HuH-7.5 (cell line): ENCODE results near the gene DELE1.

Experiments
- DNase-seq: peaks from one replicate; pipeline ENCODE4 v3.0.0; 2011; ENCODE audit warnings: low spot score

The DELE1 gene

GRCh38 chr5:141958113-141958512 is 34.4 kb downstream of the DELE1 start, which contains the start of gene PCDH12:
Gene PCDH12, minus strand, starts transcription at chr5:141958202. Its CDS starts 351 bp downstream, at chr5:141957851.
- DNase-seq, result no peak

GRCh38 chr5:141958546-141959172 is 35.0 kb downstream of the DELE1 start:
- no peak for DNase-seq

DNA sequence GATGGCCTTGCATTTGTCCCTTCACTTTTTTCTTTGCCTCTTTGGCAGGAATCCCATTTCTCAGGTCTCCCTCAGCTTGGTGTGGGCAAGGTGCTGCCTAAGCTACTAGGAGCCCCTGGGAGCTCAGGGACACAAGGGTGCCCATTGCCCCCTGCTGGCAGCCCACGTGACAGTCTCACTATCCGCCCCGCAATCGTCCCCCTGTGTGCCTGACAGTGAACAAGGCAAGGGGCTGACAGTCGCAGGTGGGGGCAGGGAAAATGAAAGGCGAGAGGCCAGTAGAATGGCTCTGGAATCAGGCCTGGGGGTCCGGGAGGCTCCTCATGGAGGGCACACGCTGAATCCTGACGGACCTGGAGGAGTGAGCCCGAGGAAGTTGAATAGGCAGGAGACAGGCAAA is 36.3 kb downstream of the DELE1 start:
- DNase-seq, result no peak

DNA sequence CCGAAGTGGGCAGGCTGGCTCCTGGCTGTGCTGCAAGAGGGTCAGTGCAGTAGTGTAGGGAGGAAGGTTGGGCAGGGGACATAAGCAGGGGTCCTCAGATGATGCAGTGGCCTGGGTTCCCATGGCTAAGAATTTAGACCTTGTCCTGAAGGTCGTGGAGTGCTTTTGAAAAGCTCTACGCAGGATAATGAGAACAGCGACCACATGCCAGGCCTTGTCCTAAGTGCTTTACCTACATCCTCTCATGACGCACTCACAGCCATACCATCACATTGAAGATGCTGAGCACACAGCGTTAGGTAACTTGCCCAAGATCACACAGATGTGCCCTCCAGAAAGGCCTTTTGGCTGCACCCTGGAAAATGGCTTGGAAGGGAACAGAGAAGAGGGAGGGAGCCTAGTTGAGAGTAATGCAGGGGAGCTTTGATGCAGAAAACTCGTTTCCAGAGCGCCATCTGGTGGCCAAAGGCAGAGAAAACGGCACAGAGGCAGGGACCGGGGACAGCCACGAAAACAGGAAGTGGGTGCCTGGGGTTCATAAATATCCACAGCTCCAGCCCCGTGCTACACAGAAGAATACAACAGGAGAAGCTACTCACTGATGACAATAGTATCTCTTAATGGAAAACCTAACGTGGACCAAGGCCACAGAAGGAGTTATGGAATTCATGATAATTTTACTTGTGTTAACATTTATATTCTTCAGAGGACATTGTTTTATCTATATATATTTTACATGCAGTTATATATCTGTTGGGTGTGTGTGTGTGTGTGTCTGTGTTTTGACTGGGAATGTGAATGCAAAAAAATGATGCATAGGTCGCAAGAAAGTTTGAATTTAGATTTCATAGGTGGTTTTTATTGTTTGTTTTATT is 37.0 kb downstream of the DELE1 start:
- peak; percentile 74 for DNase-seq

DNA sequence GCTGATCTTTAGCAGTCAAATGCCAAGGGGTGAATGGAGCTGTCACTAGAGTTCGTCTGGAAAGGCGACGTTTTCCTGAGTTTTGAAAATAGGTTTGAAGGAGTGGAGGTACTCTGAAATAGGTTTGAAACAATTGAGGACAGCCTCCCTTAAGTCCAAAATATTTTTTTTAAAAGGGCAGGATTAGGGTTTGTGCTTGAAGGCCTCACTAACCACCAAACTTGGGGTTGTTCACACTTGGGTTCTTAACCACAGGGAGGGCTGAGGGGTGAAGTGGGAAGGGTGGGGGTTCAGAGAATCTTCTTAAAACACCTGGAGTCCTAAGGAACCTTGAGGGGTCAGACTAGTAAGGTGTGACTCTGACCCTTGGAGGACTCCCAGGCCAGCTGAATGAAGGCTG is 37.8 kb downstream of the DELE1 start:
- DNase-seq, result no peak

- no peak for DNase-seq
Measured at GRCh38 chr5:141963701-141964100, 40.0 kb downstream of the DELE1 start.

DNA sequence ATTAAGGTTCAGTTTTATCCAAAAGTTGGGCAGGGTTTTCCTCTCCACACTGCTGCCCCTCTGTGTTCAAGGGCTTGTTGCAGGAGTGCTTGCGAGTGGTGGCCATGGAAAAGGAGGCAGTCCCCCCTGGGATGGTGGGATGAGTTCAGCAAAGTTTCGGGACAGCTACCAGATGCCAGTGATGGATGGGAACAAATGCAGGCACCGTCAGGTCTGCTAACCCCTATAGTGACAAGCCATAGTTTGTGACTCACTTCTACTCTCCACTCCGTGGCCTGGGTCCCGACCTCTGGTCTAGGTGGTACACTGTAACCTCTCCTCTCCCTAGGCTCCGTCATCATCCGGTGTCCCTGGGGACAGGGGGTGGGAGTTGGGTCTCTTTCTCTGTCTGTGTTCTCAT is 41.4 kb downstream of the DELE1 start:
- DNase-seq, result no peak

GRCh38 chr5:141966275-141966962 is 42.7 kb downstream of the DELE1 start:
- no peak for DNase-seq

DNA sequence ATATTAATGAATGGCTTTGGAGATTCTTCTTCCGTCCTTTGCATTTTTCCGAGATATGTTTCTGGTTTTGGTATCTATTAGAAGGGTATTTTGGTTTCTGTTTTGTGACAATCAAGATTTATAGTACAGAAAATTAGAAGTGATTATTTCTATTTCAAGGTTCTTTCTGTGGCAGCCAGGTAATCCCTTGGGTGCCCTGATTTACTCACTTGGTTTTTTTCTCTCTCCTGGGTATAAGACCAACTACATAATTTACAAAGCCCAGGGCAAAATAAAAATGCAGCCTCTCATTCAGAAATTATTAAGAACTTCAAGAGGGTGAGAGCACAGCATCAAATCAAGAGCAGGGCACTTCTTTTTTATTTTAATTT is 43.3 kb downstream of the DELE1 start:
- DNase-seq, result no peak

- peak; percentile 76 for DNase-seq
Measured at GRCh38 chr5:141968914-141969608, 45.4 kb downstream of the DELE1 start, which contains the start of gene RNF14. Gene RNF14, plus strand, starts transcription at chr5:141969105. Its CDS starts 4,484 bp downstream, at chr5:141973589.

DNA sequence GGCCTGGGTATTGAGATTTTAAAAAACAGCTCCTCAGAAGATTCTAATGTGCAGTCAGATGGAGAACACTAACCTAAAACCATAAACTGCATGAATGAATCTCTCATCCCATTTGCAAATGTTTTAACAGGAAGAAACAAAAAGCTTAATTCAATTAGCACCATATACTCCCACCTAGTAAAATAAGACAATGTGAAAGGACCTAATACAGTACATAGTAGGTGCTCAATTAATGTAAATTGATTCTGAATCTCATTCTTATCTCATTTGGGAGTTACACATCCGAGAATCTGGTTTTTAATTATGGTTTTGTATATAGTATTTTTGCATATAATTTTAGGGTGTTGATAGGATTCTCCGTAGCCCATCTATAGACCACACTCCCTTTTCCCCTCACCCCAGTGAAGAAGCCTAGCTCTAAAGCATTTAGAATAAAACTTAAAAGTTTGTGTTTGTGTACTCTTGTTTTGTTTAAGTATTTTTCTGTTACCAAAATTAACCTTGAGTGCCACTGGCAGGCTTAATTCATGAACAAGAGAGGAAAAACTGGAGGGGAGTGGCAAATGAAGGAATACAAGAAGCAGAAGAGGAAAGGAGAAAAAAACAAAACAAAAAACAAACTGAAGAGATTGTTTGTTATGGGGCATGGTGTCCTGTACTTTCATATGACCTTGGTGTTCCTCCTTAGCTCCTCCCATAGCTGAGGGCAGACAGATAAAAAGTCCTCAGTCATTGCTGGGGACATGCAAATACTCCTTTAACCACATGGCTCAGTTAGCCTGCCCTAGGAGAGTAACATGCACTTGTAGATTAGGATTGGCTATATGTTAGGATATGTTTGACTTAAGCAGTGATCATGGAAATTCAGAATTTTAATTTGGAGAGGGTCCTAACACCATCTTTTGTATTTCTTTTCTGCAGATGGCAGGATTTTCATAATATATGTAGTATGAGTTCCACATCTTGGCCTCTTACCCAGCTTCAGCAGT is 46.4 kb downstream of the DELE1 start:
- DNase-seq, result no peak

GRCh38 chr5:141973871-141974595 is 50.4 kb downstream of the DELE1 start:
- no peak for DNase-seq

- DNase-seq, result no peak
Measured at GRCh38 chr5:141976176-141976575, 52.5 kb downstream of the DELE1 start.

- DNase-seq, result no peak
Measured at GRCh38 chr5:141978389-141978788, 54.7 kb downstream of the DELE1 start.

DNA sequence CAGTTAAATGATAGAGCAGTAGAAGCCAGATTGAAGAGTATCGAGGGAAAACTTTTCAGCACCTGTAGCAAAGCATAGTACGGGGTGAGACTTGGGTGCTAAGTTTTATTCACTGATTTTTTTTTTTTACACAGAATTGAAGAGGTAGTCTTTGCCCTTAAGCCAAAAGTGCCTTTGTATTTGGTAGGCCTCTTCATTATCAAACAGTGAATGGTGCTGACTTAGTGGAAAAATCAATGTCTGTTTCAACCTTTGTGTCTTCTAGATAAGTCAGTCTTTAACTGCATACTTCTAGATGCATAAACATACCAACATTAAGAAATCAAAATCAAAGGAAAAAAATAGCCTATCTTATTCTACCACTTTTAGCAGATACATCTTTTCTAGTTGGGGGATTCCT is 59.0 kb downstream of the DELE1 start:
- DNase-seq, result no peak

GRCh38 chr5:141986072-141986471 is 62.4 kb downstream of the DELE1 start:
- no peak for DNase-seq

GRCh38 chr5:141989720-141990119 is 66.0 kb downstream of the DELE1 start:
- no peak for DNase-seq
